PC-9 (cell line): Measurements from ENCODE around the gene COL18A1. TPM values are rescaled to one million over a fixed set of nuclear protein-coding genes. Genes with fewer than 3 reads are reported as not detected.

Source experiments
- BruUV-seq: library from RNA; stranded (reverse); fragments of 400-500 nt; replicated peaks from 2 replicates; lab custom pipeline; 2021; lab: Mats Ljungman, UMichigan
- CTCF ChIA-PET: fragments of 300-600 bp; sonication (Branson Sonifier 250); formaldehyde crosslinking; loops from one replicate; lab custom pipeline; 2022; ENCODE audit warnings: antibody characterized with exemption; lab: Charles Lee
- POLR2A ChIA-PET: fragments of 300-600 bp; sonication (Branson Sonifier 250); formaldehyde crosslinking; loops from one replicate; lab custom pipeline; 2022; ENCODE audit warnings: antibody characterized with exemption; ENCODE audit not compliant: unreplicated experiment; lab: Charles Lee
- DNase-seq, 2 experiments: peaks; one replicate each; pipeline versions ENCODE4 v3.0.0 to v3.0.0-alpha.2; 2015 to 2022; ENCODE audit warnings: mixed read lengths in 1 of 2
- H2AFZ ChIP-seq: fragments of 200-600 bp; sonication (generic); 2 replicates; pipeline ENCODE4 v1.8.1; 2017; ENCODE audit warnings: antibody characterized with exemption
- H3F3A ChIP-seq: fragments of 200-600 bp; sonication (generic); 2 replicates; pipeline ENCODE4 v1.8.1; 2017; ENCODE audit warnings: antibody characterized with exemption, mild to moderate bottlenecking, low read depth; ENCODE audit not compliant: insufficient read depth
- H3K27ac ChIP-seq: fragments of 200-600 bp; sonication (generic); 2 replicates; pipeline ENCODE4 v1.6.1; 2016; ENCODE audit warnings: mixed run types
- H3K27me3 ChIP-seq: fragments of 200-600 bp; sonication (generic); 2 replicates; pipeline ENCODE4 v1.6.1; 2016; ENCODE audit warnings: low read depth, mixed run types; ENCODE audit not compliant: insufficient read depth
- H3K36me3 ChIP-seq: fragments of 200-600 bp; sonication (generic); 2 replicates; pipeline ENCODE4 v1.6.1; 2016; ENCODE audit warnings: low read depth, mixed run types
- H3K4me1 ChIP-seq: fragments of 200-600 bp; sonication (generic); replicated peaks from 2 replicates; pipeline ENCODE4 v1.6.1; 2016; ENCODE audit warnings: mixed run types; ENCODE audit not compliant: insufficient read depth
- H3K4me2 ChIP-seq: fragments of 200-600 bp; sonication (generic); 2 replicates; pipeline ENCODE4 v1.6.1; 2017; ENCODE audit warnings: mixed run types
- H3K4me3 ChIP-seq: fragments of 200-600 bp; sonication (generic); 2 replicates; pipeline ENCODE4 v1.6.1; 2016; ENCODE audit warnings: mixed run types
- H3K79me2 ChIP-seq: fragments of 200-600 bp; sonication (generic); 2 replicates; pipeline ENCODE4 v1.6.1; 2017; ENCODE audit warnings: low read depth, mixed run types
- H3K9me2 ChIP-seq: fragments of 200-600 bp; sonication (generic); 2 replicates; pipeline ENCODE4 v1.8.1; 2017; ENCODE audit warnings: mild to moderate bottlenecking; ENCODE audit not compliant: insufficient read depth
- H3K9me3 ChIP-seq: fragments of 200-600 bp; sonication (generic); 2 replicates; pipeline ENCODE4 v1.8.1; 2016; ENCODE audit warnings: low read depth; ENCODE audit not compliant: insufficient read depth
- H4K20me1 ChIP-seq: fragments of 200-600 bp; sonication (generic); 2 replicates; pipeline ENCODE4 v1.8.1; 2017; ENCODE audit not compliant: insufficient read depth
- CTCF ChIP-seq: fragments of 200-600 bp; sonication (generic); conservative IDR thresholded peaks from 2 replicates; pipeline ENCODE4 v1.6.1; 2017; ENCODE audit warnings: mixed run types, antibody characterized with exemption, mild to moderate bottlenecking, moderate library complexity
- EZH2 ChIP-seq: fragments of 200-600 bp; sonication (generic); IDR thresholded peaks from 2 replicates; pipeline ENCODE4 v1.8.0; 2017; ENCODE audit warnings: antibody characterized with exemption, low read depth
- intact Hi-C: fragments of 100-400 bp; cut with micrococcal nuclease; formaldehyde crosslinking; loops from one replicate; pipeline ENCODE4 v1.10.0; 2022; ENCODE audit not compliant: unreplicated experiment
- total RNA-seq: library from RNA; stranded (reverse); gene quantifications from 2 replicates; pipeline ENCODE4 v1.2.3, GENCODE V29; 2021

Gene COL18A1
- total RNA-seq, 1 experiment from 2014 or later: 82.4 TPM

GRCh38 chr21:45531393-45532215 lies 126.6 kb downstream of the COL18A1 start:
- no peak for TF ChIP-seq CTCF
- TF ChIP-seq EZH2: no peak
- H3K4me2 ChIP-seq: no peak overlapping the region
- DNase-seq: no peak
- no peak overlapping the region for H3K27ac ChIP-seq
- H3K36me3 ChIP-seq: peaks cover 5% of the 10 kb centered on the region
- no peaks in the 10 kb centered on the region for H3K9me3 ChIP-seq
- H3K79me2 ChIP-seq: no peaks in the 10 kb centered on the region
- no TSS peak for BruUV-seq
- H3F3A ChIP-seq: no peaks in the 10 kb centered on the region
- no peaks in the 10 kb centered on the region for H3K9me2 ChIP-seq
- H3K27me3 ChIP-seq: no peaks in the 10 kb centered on the region
- H4K20me1 ChIP-seq: no peaks in the 10 kb centered on the region
- CTCF ChIA-PET: no interaction called here
- POLR2A ChIA-PET: no interaction called here
- H2AFZ ChIP-seq: no peak overlapping the region
- no peak overlapping the region for H3K4me3 ChIP-seq
- intact Hi-C loops: no loop called here
- H3K4me1 ChIP-seq: no peaks in the 10 kb centered on the region

DNA sequence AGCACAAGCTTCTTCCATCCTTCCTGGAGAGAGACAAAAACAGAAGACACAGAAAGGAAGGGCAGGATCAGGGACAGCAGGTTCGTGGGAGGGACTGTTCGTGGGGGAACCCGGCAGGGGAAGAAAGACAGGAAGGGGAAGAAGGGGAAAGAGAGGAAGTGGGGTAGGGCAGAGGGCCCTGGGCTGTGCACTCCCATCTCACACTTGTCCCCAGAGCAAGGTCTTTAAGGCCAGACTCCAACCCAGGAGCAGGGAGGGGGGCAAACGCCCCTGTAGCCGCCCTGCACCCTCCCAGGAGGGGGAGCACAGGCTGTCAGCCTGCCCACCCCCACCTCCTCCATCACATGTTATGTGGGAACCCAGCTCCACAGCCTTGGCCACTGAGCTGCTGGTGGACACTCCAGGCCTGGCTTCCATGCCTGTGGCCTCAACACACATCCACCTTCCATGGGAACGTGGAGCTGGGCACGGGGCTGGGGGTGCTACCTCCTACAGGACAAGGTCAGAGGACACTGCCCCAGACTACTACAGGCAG lies 127.9 kb downstream of the COL18A1 start:
- Histone ChIP-seq H3K4me2 (no peak overlapping the region), H3K9me2 (no peaks in the 10 kb centered on the region), H3K79me2 (no peaks in the 10 kb centered on the region), H3K4me1 (no peaks in the 10 kb centered on the region), H4K20me1 (no peaks in the 10 kb centered on the region), H3F3A (no peaks in the 10 kb centered on the region), H3K9me3 (no peaks in the 10 kb centered on the region), H2AFZ (no peak overlapping the region), H3K27me3 (no peaks in the 10 kb centered on the region), H3K36me3 (peaks cover 5% of the 10 kb centered on the region), H3K27ac (no peak overlapping the region), H3K4me3 (no peak overlapping the region)
- TF ChIP-seq CTCF (no peak), EZH2 (no peak)
- POLR2A ChIA-PET: no interaction called here
- intact Hi-C loops: no loop called here
- BruUV-seq: no TSS peak
- DNase-seq: no peak
- CTCF ChIA-PET: no interaction called here

- H3K4me3 ChIP-seq: no peak overlapping the region
- H3K9me3 ChIP-seq: no peaks in the 10 kb centered on the region
- TF ChIP-seq CTCF: no peak
- TF ChIP-seq EZH2: no peak
- H3K9me2 ChIP-seq: no peaks in the 10 kb centered on the region
- POLR2A ChIA-PET: no interaction called here
- no peaks in the 10 kb centered on the region for H3F3A ChIP-seq
- H3K27ac ChIP-seq: no peak overlapping the region
- DNase-seq: no peak
- no peaks in the 10 kb centered on the region for H4K20me1 ChIP-seq
- no peaks in the 10 kb centered on the region for H3K27me3 ChIP-seq
- CTCF ChIA-PET: interaction anchor here (0.5 kb wide), 1 partner anchor 330 kb away, joined by 3 read pairs; no protein-coding TSS in a partner anchor
- H3K4me1 ChIP-seq: no peaks in the 10 kb centered on the region
- no peak overlapping the region for H3K4me2 ChIP-seq
- peaks cover 5% of the 10 kb centered on the region for H3K36me3 ChIP-seq
- no TSS peak for BruUV-seq
- intact Hi-C loops: no loop called here
- no peaks in the 10 kb centered on the region for H3K79me2 ChIP-seq
- no peak overlapping the region for H2AFZ ChIP-seq
These were observed 128.4 kb downstream of the COL18A1 start for GRCh38 chr21:45533361-45533845.
